Mesothelial cell of epicardium (in vitro differentiated cells): ENCODE results near the gene TULP4. TPM values are rescaled to one million over a fixed set of nuclear protein-coding genes. Genes with fewer than 3 reads are reported as not detected.

Source experiments
- DNase-seq, 2 experiments: peaks; one replicate each; pipeline ENCODE4 v3.0.0; 2021; ENCODE audit warnings: low spot score in 2 of 2; ENCODE audit not compliant: unreplicated experiment in 2 of 2
- H3K27ac Mint-ChIP-seq: 2 replicates; pipeline ENCODE4 v1.8.0; 2021; ENCODE audit warnings: mixed read lengths
- H3K27me3 Mint-ChIP-seq: 2 replicates; pipeline ENCODE4 v1.8.0; 2021; ENCODE audit warnings: low read depth, mixed read lengths
- H3K36me3 Mint-ChIP-seq: 2 replicates; pipeline ENCODE4 v1.8.0; 2021; ENCODE audit warnings: mixed read lengths
- H3K4me1 Mint-ChIP-seq: 2 replicates; pipeline ENCODE4 v1.8.0; 2021; ENCODE audit warnings: mixed read lengths
- H3K4me3 Mint-ChIP-seq: 2 replicates; pipeline ENCODE4 v1.8.0; 2021; ENCODE audit warnings: mild to moderate bottlenecking, moderate library complexity, mixed read lengths
- H3K9me3 Mint-ChIP-seq: 2 replicates; pipeline ENCODE4 v1.8.0; 2021; ENCODE audit warnings: mixed read lengths
- CTCF ChIP-seq: fragments of 200-600 bp; sonication (generic); IDR thresholded peaks from one replicate; pipeline ENCODE4 v1.5.0; 2021; ENCODE audit warnings: antibody characterized with exemption; ENCODE audit not compliant: unreplicated experiment
- total RNA-seq: library from RNA; stranded (reverse); gene quantifications from 3 replicates; pipeline ENCODE4 v1.2.1, GENCODE V29; 2021

TULP4 gene
- total RNA-seq, 1 donor from 2014 or later, result 135 TPM

DNA sequence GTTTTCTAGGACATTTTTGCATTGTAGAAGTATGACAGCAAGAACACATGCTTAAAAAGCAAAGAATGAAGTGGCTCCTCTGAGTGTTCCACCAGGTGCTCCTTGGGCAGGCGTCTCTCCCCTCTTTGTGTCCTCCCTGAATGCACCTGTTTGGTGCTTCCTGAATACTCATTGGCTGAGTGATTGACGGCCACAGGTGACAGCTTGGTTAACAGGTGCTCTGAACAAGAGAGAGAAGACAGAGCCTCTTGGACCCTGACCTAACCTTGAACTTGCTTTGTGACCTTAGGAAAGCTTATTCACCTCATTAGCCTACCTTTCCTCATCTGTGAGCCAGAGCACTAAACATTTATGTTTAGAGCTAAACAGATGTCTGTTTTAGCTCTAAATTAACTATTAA lies 93.7 kb downstream of the TULP4 start:
- H3K4me3 Mint-ChIP-seq, result no peak overlapping the region
- H3K27me3 Mint-ChIP-seq, result no peaks in the 10 kb centered on the region
- peaks cover 24% of the 10 kb centered on the region for H3K36me3 Mint-ChIP-seq
- TF ChIP-seq CTCF, result no peak
- H3K27ac Mint-ChIP-seq, result no peak overlapping the region
- DNase-seq, result no peak
- H3K4me1 Mint-ChIP-seq, result peaks cover 27% of the 10 kb centered on the region
- H3K9me3 Mint-ChIP-seq, result peaks cover 24% of the 10 kb centered on the region

- no peak for TF ChIP-seq CTCF
- H3K4me3 Mint-ChIP-seq, result no peak overlapping the region
- DNase-seq, result no peak
- peaks cover 24% of the 10 kb centered on the region for H3K9me3 Mint-ChIP-seq
- no peak overlapping the region for H3K27ac Mint-ChIP-seq
- H3K27me3 Mint-ChIP-seq, result no peaks in the 10 kb centered on the region
- H3K4me1 Mint-ChIP-seq, result peaks cover 27% of the 10 kb centered on the region
- peaks cover 24% of the 10 kb centered on the region for H3K36me3 Mint-ChIP-seq
Observed at GRCh38 chr6:158406736-158407135, 94.5 kb downstream of the TULP4 start.

- peaks cover 24% of the 10 kb centered on the region for H3K9me3 Mint-ChIP-seq
Observed at GRCh38 chr6:158408013-158408412, 95.7 kb downstream of the TULP4 start.

DNA sequence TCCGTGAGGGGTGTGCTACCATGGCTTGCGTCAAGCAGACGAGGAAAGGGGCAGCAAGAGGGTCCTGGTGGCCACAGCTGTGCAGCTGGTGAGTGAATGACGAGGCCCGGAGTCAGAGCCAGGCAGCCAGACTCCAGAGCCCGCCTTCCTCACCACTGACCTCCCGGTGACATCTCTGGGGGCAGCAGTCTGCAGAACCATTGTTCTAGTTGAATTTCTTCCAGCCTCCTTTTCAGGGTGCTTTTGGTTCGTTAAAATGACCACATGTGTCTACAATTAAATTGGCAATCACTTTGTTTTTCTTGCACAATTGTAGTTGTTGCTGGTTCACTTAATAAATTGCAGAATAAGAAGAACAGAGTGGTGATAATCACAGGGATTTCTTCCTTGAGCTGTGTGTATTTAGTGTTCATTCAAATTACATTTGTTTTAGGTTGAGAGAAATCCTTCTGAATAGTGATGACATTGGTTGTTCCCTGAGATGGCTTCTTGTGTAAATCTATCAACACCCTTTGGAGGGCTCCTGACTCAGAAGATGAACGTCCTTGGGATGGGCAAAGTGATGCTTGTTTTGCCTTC lies 96.4 kb downstream of the TULP4 start:
- Mint-ChIP-seq H3K27ac (peak overlapping the region; percentile 30), H3K9me3 (peaks cover 24% of the 10 kb centered on the region), H3K4me1 (peaks cover 27% of the 10 kb centered on the region), H3K36me3 (peaks cover 32% of the 10 kb centered on the region), H3K27me3 (no peaks in the 10 kb centered on the region), H3K4me3 (no peak overlapping the region)
- no peak for DNase-seq
- no peak for TF ChIP-seq CTCF

More at GRCh38 chr6:158408013-158408412, 95.7 kb downstream of the TULP4 start:
- Mint-ChIP-seq H3K27me3 (no peaks in the 10 kb centered on the region), H3K4me3 (no peak overlapping the region), H3K36me3 (peaks cover 27% of the 10 kb centered on the region), H3K27ac (peak overlapping the region; percentile 68), H3K4me1 (peaks cover 27% of the 10 kb centered on the region)
- TF ChIP-seq CTCF, result no peak
- no peak for DNase-seq

DNA sequence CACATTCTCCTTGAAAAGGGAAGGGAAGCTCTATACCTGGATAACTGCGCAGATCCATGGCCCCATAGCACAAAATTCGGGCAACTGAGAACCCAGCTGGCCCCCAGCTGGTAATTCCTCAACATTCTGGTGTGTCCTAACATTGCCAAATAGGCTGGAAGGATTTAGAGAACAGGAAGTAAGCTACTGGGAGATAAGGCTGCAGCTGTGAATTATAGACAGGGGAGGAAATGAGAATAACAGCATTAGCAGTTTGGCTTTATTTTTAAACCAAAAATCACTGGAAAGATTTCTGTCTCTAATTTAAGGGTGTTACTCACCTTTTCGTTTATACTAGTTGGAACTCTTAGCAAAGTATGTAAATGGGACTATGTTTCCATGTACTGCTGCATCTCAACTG lies 97.2 kb downstream of the TULP4 start:
- peaks cover 27% of the 10 kb centered on the region for H3K4me1 Mint-ChIP-seq
- no peak for DNase-seq
- H3K4me3 Mint-ChIP-seq, result no peak overlapping the region
- H3K27me3 Mint-ChIP-seq, result no peaks in the 10 kb centered on the region
- H3K9me3 Mint-ChIP-seq, result peaks cover 20% of the 10 kb centered on the region
- no peak for TF ChIP-seq CTCF
- peak overlapping the region; percentile 2 for H3K27ac Mint-ChIP-seq
- peaks cover 33% of the 10 kb centered on the region for H3K36me3 Mint-ChIP-seq

DNA sequence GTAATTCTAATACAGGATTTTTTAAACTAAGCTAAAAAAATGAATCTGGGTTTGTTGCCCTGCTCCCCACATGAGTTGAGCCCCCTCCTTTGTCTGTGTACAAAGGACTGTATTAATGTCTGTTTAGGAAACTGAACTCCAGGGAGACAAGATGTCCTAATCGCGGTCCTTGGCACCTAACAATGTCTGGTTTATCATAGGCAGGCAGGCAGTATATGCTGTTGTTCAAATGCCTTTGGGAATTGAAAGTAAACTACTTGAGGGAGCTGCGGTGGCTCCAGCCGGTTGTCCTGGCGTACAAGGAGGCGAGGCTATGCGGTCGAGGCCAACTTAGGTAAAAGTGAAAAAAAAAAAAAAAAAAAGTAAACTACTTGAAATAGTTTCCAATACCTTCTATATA lies 98.5 kb downstream of the TULP4 start:
- Mint-ChIP-seq H3K27me3 (no peaks in the 10 kb centered on the region), H3K4me3 (no peak overlapping the region), H3K4me1 (peaks cover 22% of the 10 kb centered on the region), H3K27ac (no peak overlapping the region), H3K36me3 (peaks cover 30% of the 10 kb centered on the region), H3K9me3 (peaks cover 11% of the 10 kb centered on the region)
- TF ChIP-seq CTCF, result no peak
- DNase-seq, result no peak
